ENCODE measurements around the gene EML5.

- TF ChIP-seq CTCF (IDR thresholded peaks at IDR 0.05) (no peak), POLR2A (IDR thresholded peaks at IDR 0.05) (no peak)
Measured at GRCh38 chr14:88821888-88822287, 29.1 kb upstream of the EML5 start.

Data from testis (tissue), 2 donors.